ENCODE measurements around the gene KCNQ1. TPM values are rescaled to one million over a fixed set of nuclear protein-coding genes. Genes with fewer than 3 reads are reported as not detected.

Gene KCNQ1
- total and polyA plus RNA-seq, 2 donors (not counting 3 experiments of a cell fraction or from before 2014, with no cell fraction given), result 0.07 to 0.09 TPM

DNA sequence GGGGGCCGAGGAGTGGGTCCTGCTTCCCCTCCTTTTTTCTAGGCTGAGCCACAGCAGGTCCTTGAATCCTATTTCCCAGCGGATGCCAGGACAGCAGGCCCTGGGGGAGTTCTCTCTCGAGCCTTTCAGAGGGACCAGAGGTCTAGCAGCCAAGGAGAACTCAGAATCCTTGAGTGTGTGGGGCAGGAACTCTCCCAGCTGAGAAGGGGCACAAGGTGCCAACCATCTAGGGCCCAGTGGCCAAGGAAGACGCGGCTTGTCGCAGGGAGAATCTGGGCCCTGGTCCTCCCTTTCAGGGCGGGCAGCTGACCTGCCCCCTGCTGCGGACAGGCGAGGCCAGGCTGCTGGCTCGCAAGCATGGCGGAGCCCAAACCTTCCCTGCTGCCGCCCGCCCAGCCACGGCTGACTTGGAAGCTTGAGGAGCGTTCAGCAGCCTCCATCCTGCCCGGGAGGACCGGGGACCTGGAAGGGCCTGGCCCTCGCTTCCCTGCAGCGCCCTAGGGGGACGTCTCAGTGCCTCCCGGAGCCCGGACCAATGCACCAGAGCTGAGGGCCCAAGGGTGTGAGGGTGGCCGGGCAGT, 45.2 kb upstream of the KCNQ1 start:
- no peak overlapping the region for H2AFZ ChIP-seq (ENCODE audit: low read depth, low read length)
- H3K27me3 ChIP-seq (ENCODE audit: control insufficient read depth in 2 of 2, insufficient read depth in 2 of 2, low read length in 2 of 2), result no peaks in the 10 kb centered on the region
- peaks cover 18% of the 10 kb centered on the region for H3K4me1 ChIP-seq (ENCODE audit: control insufficient read depth, extremely low read depth, insufficient read depth, low read length)
- H3K9me3 ChIP-seq (replicated peaks; ENCODE audit: control insufficient read depth, insufficient read depth, low read length), result no peaks in the 10 kb centered on the region
- no peaks in the 10 kb centered on the region for H3K9me1 ChIP-seq (replicated peaks; ENCODE audit: control insufficient read depth, extremely low read depth, insufficient read depth, low read length)
- peaks cover 7 to 39% of the 10 kb centered on the region in 2 experiments for H3K36me3 ChIP-seq (ENCODE audit: control insufficient read depth in 2 of 2, extremely low read depth in 1 of 2, insufficient read depth in 2 of 2, low read length in 2 of 2)
- TF ChIP-seq FOS (IDR thresholded peaks at IDR 0.05; ENCODE audit: borderline replicate concordance, insufficient read depth, low read length), result no peak
- TF ChIP-seq CTCF (IDR thresholded peaks at IDR 0.05; ENCODE audit: extremely low read depth in 1 of 2, insufficient read depth in 1 of 2, low read depth in 1 of 2, low read length in 2 of 2), result no peak
- no peak for TF ChIP-seq GATA2 (IDR thresholded peaks at IDR 0.05; ENCODE audit: insufficient read depth, insufficient read length, low read depth, low read length)
- no peak for TF ChIP-seq MYC (IDR thresholded peaks at IDR 0.05; ENCODE audit: low read depth, low read length)
- TF ChIP-seq, protein P1, sequence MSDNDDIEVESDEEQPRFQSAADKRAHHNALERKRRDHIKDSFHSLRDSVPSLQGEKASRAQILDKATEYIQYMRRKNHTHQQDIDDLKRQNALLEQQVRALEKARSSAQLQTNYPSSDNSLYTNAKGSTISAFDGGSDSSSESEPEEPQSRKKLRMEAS (IDR thresholded peaks at IDR 0.05; ENCODE audit: insufficient read depth, insufficient read length), result no peak
- TF ChIP-seq JUN (IDR thresholded peaks at IDR 0.05; ENCODE audit: borderline replicate concordance, insufficient read depth, insufficient read length, low read depth), result no peak
- no peak for TF ChIP-seq POLR2A (IDR thresholded peaks at IDR 0.05; ENCODE audit: low read depth, low read length)
- no peak for TF ChIP-seq EZH2 (IDR thresholded peaks at IDR 0.05; ENCODE audit: borderline replicate concordance, low read depth, low read length, severe bottlenecking)
- TF ChIP-seq POLR2AphosphoS5 (IDR thresholded peaks at IDR 0.05; ENCODE audit: insufficient read depth, low read depth, low read length), result no peak
- ChIA-PET CTCF (interaction anchor here (2.8 to 5.0 kb wide), 4 partner anchors 17 to 94 kb away, joined by 18 to 42 read pairs (median 24); partner anchors contain the start of gene CD81), POLR2A (interaction anchor here (1.7 to 2.1 kb wide), 2 partner anchors 21 to 23 kb away, joined by 10 to 12 read pairs; partner anchors contain the start of gene CD81)
- no peaks in the 10 kb centered on the region for H4K20me1 ChIP-seq (replicated peaks; ENCODE audit: control insufficient read depth, extremely low read depth, insufficient read depth, low read length)
- FAIRE-seq (no peak), DNase-seq (ENCODE audit: low read depth, low spot score) (no peak)
- peak overlapping the region; percentile 43 to 54 (median 53) for H3K4me3 ChIP-seq (replicated peaks in 1 of 3; ENCODE audit: insufficient read depth in 1 of 3, low read depth in 1 of 3, low read length in 3 of 3)
- BruUV-seq (replicated peaks), result TSS peak; percentile 67
- intact Hi-C loops (cut with micrococcal nuclease) (loop anchor here (1.0 kb wide), 5 partner anchors 16 to 534 kb away; no protein-coding TSS in a partner anchor), dilution Hi-C loops (cut with MboI; ENCODE audit: extremely low pct_ligation_motif_present, low sequenced_read_pairs) (no loop called here)
- peaks cover 17% of the 10 kb centered on the region for H3K79me2 ChIP-seq (ENCODE audit: control insufficient read depth, insufficient read depth, low read length)
- peak overlapping the region; percentile 95 for H3K9ac ChIP-seq (replicated peaks; ENCODE audit: extremely low read depth, insufficient read depth, low read length)
- H3K27ac ChIP-seq (ENCODE audit: insufficient read depth, low read depth, low read length), result peak overlapping the region; percentile 99
- peak overlapping the region; percentile 79 for H3K4me2 ChIP-seq (ENCODE audit: insufficient read depth, low read length)
